Left renal pelvis (tissue), 4 donors: ENCODE measurements around the gene KAT2B. TPM values are rescaled to one million over a fixed set of nuclear protein-coding genes. Genes with fewer than 3 reads are reported as not detected.

Experiments used
- DNase-seq, 4 donors: peaks; one replicate each; pipeline ENCODE4 v3.0.0-alpha.2; 2013; ENCODE audit warnings: low read depth in 4 of 4, low spot score in 3 of 4
- polyA plus RNA-seq, 4 donors: library from polyadenylated mRNA; unstranded; fragments of 120-200 nt; gene quantifications; one replicate each; pipeline ENCODE4 v1.2.1, GENCODE V29; 2013; ENCODE audit not compliant: insufficient read length in 4 of 4

Gene KAT2B
- polyA plus RNA-seq, 4 donors = 19.0 to 30.8 (median 24.8) TPM

DNA sequence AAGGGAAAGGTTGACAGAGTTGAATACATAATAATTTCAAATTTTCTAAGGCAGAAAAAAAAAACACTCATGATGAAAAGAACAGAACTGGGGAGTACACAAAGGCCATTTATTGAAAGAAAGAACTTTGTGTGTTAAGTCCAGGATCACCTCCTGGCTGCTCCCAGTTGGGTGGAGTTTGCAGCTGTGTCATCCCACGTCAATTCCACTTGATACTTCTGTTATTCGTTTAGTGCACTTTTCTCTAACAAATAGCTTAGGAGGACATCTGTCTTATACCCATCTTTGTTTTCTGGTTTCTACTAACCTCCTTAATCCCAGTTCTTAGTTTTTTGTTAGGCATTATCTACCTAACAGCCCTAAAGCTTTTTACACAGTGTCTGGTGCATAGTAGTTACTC is 101.1 kb downstream of the KAT2B start:
- DNase-seq = no peak

DNA sequence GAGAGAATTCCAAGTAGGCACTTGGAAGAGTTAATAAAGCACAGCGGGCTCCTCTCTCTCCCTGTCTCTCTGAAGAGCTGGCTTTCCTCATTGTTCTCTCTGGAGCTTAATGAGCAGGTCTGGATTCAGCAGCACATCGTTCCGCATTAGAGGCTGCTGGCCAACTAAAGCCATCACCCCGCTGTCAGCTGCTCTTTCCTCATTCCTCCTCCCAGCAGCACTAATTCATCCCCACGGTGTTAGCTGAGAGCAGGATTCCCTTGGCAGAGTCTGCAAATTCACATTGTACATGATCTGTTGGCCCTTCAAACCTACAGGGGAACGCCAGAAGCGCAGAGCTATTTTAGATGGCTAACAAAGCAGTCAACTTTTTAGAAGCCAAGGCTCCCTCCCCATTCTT is 101.6 kb downstream of the KAT2B start:
- no peak for DNase-seq

- no peak for DNase-seq
These were observed 102.3 kb downstream of the KAT2B start for GRCh38 chr3:20142517-20142916.

- no peak for DNase-seq
These were observed 103.3 kb downstream of the KAT2B start for GRCh38 chr3:20143519-20143918.

DNA sequence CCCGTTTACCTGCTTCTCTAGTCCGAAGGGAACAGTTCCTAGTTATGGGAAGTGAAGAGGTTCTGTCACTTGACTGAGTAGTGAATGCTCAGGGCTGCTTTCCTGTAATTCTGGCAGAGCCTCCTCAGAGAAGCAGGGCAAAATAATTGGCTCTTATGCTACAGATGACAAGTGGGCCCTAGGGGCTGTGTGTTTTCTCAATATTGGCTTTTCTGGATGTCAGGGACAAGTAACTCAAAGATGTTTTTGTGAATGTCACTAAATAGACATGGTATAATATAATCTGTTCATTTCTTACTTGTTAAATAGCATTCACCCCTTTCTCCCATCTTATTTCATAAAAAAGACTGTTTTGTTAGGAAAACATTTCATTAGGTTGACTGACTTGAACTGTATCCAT is 105.6 kb downstream of the KAT2B start:
- no peak for DNase-seq

- DNase-seq = no peak
These were observed 106.1 kb downstream of the KAT2B start for GRCh38 chr3:20146301-20146700.

GRCh38 chr3:20147361-20147760 is 107.1 kb downstream of the KAT2B start:
- DNase-seq = no peak

DNA sequence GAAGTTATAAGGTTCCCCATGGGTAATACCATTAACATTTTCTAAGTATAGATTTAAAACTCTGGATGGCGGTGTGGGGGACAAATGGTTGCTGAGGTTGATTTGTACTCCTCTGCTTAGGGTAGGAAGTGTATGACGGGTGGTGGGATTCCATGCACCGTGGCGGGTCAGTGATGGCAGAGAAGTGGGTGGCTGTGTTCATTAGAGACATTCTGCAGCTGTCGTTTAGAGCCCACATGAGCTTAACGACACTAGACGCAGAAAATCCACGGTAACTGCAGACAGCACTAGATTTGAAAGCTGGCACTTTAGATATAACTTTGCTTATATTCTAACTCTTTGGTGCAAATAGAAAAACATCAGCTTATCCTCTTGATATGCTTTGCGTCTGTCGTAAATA is 108.2 kb downstream of the KAT2B start:
- DNase-seq = no peak

DNA sequence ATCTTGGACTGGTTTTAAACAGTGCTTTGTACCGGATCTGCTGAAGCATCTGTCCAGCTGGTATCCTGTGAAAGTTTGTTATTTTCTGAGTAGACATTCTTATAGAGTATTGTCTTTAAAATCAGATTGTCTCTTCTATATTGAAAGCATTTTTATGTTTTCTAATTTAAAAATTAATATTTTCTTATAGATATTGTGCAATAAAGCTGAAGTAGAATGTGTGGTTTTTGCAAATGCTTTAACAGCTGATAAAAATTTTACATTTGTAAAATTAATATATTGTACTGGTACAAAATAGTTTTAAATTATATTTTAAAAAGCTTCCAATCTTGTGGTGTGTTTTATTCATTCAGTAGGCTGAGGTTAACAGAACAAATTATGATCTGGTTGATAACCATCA is 113.8 kb downstream of the KAT2B start:
- DNase-seq = no peak

- DNase-seq = no peak
These were observed 114.7 kb downstream of the KAT2B start for GRCh38 chr3:20154928-20155327.

DNA sequence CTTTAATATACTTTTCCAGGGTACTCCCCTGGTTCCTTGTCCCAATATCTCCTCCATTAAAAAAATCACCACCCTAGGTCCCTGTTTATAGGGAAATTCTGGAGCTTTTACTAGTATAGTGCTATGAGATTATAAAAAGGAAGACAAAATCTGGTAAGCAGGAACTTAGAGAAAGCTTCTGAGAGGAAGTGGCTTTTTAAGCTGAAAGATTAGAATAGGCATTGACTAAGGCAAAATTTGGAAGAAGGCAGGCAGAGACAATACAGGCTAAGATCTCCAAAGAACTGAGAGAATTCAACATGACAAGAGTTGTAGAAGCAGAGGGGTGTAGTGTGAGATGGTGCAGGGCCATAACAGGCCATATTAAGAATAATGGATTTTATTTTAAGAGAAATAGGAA is 120.0 kb downstream of the KAT2B start:
- no peak for DNase-seq

DNA sequence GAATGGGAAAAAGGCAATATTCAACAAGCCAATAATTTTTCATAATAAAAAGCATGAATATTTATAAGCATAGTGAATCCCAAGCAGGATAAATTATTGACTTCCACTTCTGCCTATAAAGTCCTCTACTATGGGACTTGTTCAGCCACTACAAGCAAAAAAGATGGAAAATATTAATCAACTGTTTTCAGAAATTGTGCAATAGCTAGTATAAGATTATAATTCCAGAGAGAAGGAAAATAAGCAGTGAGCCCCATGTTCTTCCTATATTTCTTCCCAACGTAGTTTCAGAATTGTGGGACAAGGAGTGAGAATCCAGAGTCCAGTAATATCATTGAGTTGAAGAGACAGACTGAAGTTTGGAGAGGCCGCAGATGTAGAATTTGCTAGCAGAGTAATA is 121.5 kb downstream of the KAT2B start:
- DNase-seq = no peak

DNA sequence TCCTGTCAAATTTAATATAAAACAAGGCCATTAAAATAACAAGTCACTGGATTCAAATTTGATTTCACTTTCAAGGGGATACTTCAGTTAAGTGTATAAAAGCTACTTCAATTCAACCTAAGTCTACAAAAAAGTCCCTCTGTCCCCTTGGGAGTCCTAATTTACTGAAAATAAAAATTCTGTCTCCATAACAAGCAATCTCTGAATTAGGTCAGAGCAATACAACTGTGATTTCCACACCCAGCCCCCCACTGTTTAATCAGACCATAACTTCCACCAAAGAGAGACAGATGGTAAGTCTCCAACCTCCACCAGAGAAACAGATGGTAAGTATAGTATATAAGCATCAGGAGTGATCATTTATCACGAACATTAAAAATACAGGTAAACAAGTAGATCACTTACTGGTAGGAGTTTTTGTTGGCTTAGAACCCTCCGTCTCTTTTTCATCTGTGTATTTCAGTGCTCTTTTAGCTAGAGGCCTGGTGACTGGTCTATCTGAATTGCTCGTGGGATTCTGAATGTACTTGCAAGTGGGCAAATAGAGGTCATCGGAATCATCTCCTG is 133.7 kb downstream of the KAT2B start:
- no peak for DNase-seq

- DNase-seq = no peak
These were observed 141.0 kb downstream of the KAT2B start for GRCh38 chr3:20181276-20181675.

- no peak for DNase-seq
These were observed 142.0 kb downstream of the KAT2B start for GRCh38 chr3:20182206-20182605.

DNA sequence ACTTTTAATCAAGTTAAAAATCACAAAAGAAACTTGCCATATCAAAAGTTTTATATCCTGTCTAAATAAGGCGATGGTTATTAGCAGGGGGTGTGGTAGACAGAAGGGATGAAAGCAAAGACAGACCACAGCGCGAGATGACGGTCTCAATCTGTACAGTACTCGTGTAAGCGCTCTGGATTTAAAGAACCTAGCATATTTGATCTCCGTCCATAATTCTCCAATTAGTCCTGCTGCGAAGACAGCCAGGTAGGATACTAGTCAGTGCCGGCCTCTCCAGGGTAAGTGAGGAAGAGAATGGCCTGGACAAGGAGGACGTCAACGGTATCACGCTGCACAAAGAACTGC is 145.1 kb downstream of the KAT2B start:
- DNase-seq = no peak

GRCh38 chr3:20185679-20186599 is 145.7 kb downstream of the KAT2B start, which contains the start of gene SGO1:
Gene SGO1 (minus strand): TSS chr3:20186206. CDS start chr3:20184027, 2,179 bp downstream.
- peak; percentile 96 to 97 (median 97) for DNase-seq

DNA sequence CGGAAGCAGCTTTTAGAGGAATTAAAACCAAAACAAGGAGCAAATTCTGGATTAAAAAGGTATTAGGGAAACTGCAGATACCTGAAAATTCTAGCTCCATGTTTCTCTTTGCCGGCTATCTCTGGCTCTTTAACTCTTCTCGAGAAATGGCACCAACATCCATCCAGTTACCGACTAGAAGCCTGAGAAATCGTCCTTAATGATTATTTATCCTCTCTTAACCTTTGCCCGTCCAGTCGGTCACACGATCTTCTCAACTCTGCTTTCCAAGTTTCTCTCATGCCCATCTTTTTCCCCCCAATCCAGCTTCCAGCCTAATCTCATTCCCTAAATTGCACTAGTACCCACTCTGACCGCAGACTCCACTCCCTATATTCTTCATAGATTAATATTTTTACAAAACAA is 146.4 kb downstream of the KAT2B start:
- no peak for DNase-seq

- no peak for DNase-seq
These were observed 150.7 kb downstream of the KAT2B start for GRCh38 chr3:20190991-20191390.

GRCh38 chr3:20194793-20195460 is 154.7 kb downstream of the KAT2B start:
- DNase-seq = no peak

GRCh38 chr3:20197775-20198174 is 157.5 kb downstream of the KAT2B start:
- no peak for DNase-seq

GRCh38 chr3:20201143-20201542 is 160.9 kb downstream of the KAT2B start:
- DNase-seq = no peak
